Measurements from ENCODE around the gene CKAP4. TPM values are rescaled to one million over a fixed set of nuclear protein-coding genes. Genes with fewer than 3 reads are reported as not detected.
A peak's percentile ranks its signal among the peaks of the same experiment; 100 is the strongest.

Gene CKAP4
- polyA plus RNA-seq, 2 of the 4 experiments (the other 2 are of a cell fraction) = 70.4 to 108 TPM

DNA sequence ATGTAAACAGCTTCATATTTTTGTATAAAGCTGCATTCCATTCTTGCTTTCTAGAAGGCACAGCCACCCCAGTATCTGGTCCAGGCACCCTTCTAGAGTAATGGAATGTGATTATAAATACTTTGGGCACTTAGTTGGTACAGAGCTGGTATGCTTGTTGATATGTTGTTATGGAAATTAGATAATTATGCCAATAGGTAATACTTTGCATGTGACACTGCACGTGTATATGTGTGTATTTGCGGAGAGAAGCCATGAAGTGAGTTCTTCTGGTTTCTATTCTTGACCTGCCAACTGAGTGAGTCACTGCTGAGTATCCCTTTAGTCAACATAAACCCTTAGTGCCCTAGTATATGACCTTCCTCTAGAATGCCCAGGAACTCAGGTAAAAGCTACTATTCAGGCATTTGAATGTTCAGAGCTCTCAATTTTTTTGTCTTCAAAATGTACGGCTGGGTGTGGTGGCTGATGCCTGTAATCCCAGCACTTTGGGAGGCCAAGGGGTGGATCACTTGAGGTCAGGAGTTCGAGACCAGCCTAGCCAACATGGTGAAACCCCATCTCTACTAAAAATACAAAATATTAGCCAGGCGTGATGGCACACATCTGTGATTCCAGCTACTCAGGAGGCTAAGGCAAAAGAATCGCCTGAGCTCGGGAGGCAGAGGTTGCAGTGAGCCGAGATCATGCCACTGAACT is 48.5 kb upstream of the CKAP4 start:
- peaks cover 21% of the 10 kb centered on the region for H3K4me1 ChIP-seq
- ATAC-seq = peak; percentile 90 to 94
- peak; percentile 39 to 69 for DNase-seq (ENCODE audit: low read depth in 1 of 2, low spot score in 1 of 2)
- TF ChIP-seq NPAS2 (CRISPR knock-in tag; IDR thresholded peaks at IDR 0.05; ENCODE audit: borderline replicate concordance) = peak; percentile 32; the same call in 1 of the 2 replicates
- TF ChIP-seq, protein P1, sequence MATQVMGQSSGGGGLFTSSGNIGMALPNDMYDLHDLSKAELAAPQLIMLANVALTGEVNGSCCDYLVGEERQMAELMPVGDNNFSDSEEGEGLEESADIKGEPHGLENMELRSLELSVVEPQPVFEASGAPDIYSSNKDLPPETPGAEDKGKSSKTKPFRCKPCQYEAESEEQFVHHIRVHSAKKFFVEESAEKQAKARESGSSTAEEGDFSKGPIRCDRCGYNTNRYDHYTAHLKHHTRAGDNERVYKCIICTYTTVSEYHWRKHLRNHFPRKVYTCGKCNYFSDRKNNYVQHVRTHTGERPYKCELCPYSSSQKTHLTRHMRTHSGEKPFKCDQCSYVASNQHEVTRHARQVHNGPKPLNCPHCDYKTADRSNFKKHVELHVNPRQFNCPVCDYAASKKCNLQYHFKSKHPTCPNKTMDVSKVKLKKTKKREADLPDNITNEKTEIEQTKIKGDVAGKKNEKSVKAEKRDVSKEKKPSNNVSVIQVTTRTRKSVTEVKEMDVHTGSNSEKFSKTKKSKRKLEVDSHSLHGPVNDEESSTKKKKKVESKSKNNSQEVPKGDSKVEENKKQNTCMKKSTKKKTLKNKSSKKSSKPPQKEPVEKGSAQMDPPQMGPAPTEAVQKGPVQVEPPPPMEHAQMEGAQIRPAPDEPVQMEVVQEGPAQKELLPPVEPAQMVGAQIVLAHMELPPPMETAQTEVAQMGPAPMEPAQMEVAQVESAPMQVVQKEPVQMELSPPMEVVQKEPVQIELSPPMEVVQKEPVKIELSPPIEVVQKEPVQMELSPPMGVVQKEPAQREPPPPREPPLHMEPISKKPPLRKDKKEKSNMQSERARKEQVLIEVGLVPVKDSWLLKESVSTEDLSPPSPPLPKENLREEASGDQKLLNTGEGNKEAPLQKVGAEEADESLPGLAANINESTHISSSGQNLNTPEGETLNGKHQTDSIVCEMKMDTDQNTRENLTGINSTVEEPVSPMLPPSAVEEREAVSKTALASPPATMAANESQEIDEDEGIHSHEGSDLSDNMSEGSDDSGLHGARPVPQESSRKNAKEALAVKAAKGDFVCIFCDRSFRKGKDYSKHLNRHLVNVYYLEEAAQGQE (IDR thresholded peaks at IDR 0.05) = no peak
- TF ChIP-seq RARB (CRISPR knock-in tag; IDR thresholded peaks at IDR 0.05) = no peak
- TF ChIP-seq BHLHE40 (IDR thresholded peaks at IDR 0.05; ENCODE audit: low read depth, low read length) = peak; percentile 79
- TF ChIP-seq MAFK (IDR thresholded peaks at IDR 0.05; ENCODE audit: partially characterized antibody) = peak; percentile 38
- TF ChIP-seq ESRRA (IDR thresholded peaks at IDR 0.05; ENCODE audit: borderline replicate concordance, low read length) = 0 out of 2 replicates have a peak, but pooled peaks have one; percentile 28
- TF ChIP-seq, protein P2, sequence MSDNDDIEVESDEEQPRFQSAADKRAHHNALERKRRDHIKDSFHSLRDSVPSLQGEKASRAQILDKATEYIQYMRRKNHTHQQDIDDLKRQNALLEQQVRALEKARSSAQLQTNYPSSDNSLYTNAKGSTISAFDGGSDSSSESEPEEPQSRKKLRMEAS (IDR thresholded peaks at IDR 0.05) = peak; percentile 41; the same call in 1 of the 2 replicates
- TF ChIP-seq CHD4 (IDR thresholded peaks at IDR 0.05; ENCODE audit: borderline replicate concordance) = no peak
- TF ChIP-seq FOSL2 (IDR thresholded peaks at IDR 0.05) = peak; percentile 65
- TF ChIP-seq FOSL2 (CRISPR knock-in tag; IDR thresholded peaks at IDR 0.05) = peak; percentile 80
- peak; percentile 43; the same call in 1 of the 2 replicates for TF ChIP-seq JUNB (IDR thresholded peaks at IDR 0.05)
- TF ChIP-seq, protein P3, sequence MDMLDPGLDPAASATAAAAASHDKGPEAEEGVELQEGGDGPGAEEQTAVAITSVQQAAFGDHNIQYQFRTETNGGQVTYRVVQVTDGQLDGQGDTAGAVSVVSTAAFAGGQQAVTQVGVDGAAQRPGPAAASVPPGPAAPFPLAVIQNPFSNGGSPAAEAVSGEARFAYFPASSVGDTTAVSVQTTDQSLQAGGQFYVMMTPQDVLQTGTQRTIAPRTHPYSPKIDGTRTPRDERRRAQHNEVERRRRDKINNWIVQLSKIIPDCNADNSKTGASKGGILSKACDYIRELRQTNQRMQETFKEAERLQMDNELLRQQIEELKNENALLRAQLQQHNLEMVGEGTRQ (IDR thresholded peaks at IDR 0.05) = 0 out of 2 replicates have a peak, but pooled peaks have one; percentile 18
- 55% methylated on average over 8 of the region's 8 CpGs for WGBS (ENCODE audit: missing lambda C conversion rate)
- FAIRE-seq = no peak
- peak overlapping the region; percentile 22 to 57; a peak in 4 of 6 replicates for H3K27ac ChIP-seq
- peak overlapping the region; percentile 43 for H3K4me2 ChIP-seq
- CTCF ChIA-PET = interaction anchor here (0.6 to 3.7 kb wide), 5 partner anchors 10 to 1114 kb away, joined by 4 to 19 read pairs (median 9); partner anchors contain the start of gene POLR3B
- POLR2A ChIA-PET = interaction anchor here (0.6 kb wide), 1 partner anchor 62 kb away, joined by 3 read pairs; no protein-coding TSS in a partner anchor
- H3K4me3 ChIP-seq = no peak overlapping the region
- no peaks in the 10 kb centered on the region for H3K9me3 ChIP-seq

DNA sequence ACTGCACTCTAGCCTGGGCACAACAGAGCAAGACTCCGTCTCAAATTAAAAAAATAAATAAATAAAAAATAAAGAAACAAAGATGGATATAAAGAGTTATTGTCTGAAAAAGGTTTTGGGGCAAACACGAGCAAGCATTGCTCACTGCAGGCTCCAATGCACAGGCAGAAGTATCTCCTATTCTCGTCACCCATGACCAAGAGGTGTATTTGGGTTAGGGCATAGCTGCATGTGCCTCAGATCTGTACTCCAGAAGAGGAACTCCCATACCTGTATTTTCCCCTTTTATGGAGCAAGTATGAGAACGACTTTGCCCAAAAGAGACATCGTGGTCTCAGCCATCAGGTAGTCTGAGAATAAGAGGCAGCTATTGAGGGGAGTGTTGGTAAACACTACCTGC is 44.5 kb upstream of the CKAP4 start:
- POLR2A ChIA-PET = no interaction called here
- no peak for DNase-seq (ENCODE audit: low read depth in 1 of 2, low spot score in 1 of 2)
- FAIRE-seq = no peak

DNA sequence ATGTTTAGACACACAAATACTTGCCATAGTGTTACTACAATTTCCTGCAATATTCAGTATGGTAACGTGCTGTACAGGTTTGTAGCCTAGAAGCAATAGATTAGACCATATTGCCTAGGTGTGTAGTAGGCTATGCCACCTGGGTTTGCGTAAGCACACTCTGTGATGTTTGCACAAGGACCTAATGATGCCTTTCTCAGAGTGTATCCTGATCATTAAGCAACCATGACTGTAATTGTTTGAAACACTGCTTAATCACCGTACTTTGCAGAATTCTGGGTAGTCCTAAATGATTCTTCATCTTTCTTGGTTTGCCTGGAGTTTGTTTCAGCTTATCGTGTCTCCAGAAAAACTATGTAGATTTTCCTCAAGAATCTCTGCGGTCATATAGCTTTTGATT is 43.5 kb upstream of the CKAP4 start:
- H3K27ac ChIP-seq = peak overlapping the region in 1 of 2 experiments; percentile 45; a peak in 3 of 6 replicates
- H3K4me3 ChIP-seq = no peak overlapping the region
- WGBS (ENCODE audit: missing lambda C conversion rate) = 76% methylated on average over 5 of the region's 5 CpGs
- no peak overlapping the region for H3K4me2 ChIP-seq
- POLR2A ChIA-PET = no interaction called here
- ATAC-seq (no peak), FAIRE-seq (no peak), DNase-seq (ENCODE audit: low read depth in 1 of 2, low spot score in 1 of 2) (no peak)
- H3K4me1 ChIP-seq = peaks cover 37% of the 10 kb centered on the region
- CTCF ChIA-PET = interaction anchor here (1.1 to 1.6 kb wide), 3 partner anchors 9 to 65 kb away, joined by 3 to 5 read pairs (median 5); no protein-coding TSS in a partner anchor
- no peak for TF ChIP-seq RCOR1 (IDR thresholded peaks at IDR 0.05; ENCODE audit: low read depth, low read length)
- no peak for TF ChIP-seq ESRRA (IDR thresholded peaks at IDR 0.05; ENCODE audit: borderline replicate concordance, low read length)
- no peak for TF ChIP-seq HDAC2 (IDR thresholded peaks at IDR 0.05)
- TF ChIP-seq FOSB (CRISPR knock-in tag; IDR thresholded peaks at IDR 0.05) = no peak
- TF ChIP-seq, protein P2 (IDR thresholded peaks at IDR 0.05) = no peak
- TF ChIP-seq, protein P4, sequence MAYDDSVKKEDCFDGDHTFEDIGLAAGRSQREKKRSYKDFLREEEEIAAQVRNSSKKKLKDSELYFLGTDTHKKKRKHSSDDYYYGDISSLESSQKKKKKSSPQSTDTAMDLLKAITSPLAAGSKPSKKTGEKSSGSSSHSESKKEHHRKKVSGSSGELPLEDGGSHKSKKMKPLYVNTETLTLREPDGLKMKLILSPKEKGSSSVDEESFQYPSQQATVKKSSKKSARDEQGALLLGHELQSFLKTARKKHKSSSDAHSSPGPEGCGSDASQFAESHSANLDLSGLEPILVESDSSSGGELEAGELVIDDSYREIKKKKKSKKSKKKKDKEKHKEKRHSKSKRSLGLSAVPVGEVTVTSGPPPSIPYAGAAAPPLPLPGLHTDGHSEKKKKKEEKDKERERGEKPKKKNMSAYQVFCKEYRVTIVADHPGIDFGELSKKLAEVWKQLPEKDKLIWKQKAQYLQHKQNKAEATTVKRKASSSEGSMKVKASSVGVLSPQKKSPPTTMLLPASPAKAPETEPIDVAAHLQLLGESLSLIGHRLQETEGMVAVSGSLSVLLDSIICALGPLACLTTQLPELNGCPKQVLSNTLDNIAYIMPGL (CRISPR knock-in tag; IDR thresholded peaks at IDR 0.05; ENCODE audit: borderline replicate concordance) = no peak
- TF ChIP-seq NFE2L2 (conservative IDR thresholded peaks at IDR 0.05; ENCODE audit: low read length) = no peak
- no peak for TF ChIP-seq ZFP36 (IDR thresholded peaks at IDR 0.05; ENCODE audit: borderline replicate concordance, partially characterized antibody)
- TF ChIP-seq, protein P3 (IDR thresholded peaks at IDR 0.05) = no peak
- H3K9me3 ChIP-seq = 0 out of 3 replicates have a peak, but pooled peaks cover 5% of the 10 kb centered on the region

More for the DNA sequence above, 44.5 kb upstream of the CKAP4 start:
- 91% methylated on average over 5 of the region's 5 CpGs for WGBS (ENCODE audit: missing lambda C conversion rate)
- TF ChIP-seq JUNB (IDR thresholded peaks at IDR 0.05) (no peak), CEBPB (IDR thresholded peaks at IDR 0.05) (no peak), SREBF2 (IDR thresholded peaks at IDR 0.05) (no peak), ZSCAN20 (CRISPR knock-in tag; IDR thresholded peaks at IDR 0.05) (no peak)
- H3K9me3 ChIP-seq = 0 out of 3 replicates have a peak, but pooled peaks cover 5% of the 10 kb centered on the region
- CTCF ChIA-PET = interaction anchor here (0.7 to 1.5 kb wide), 3 partner anchors 8 to 11 kb away, joined by 3 read pairs; no protein-coding TSS in a partner anchor
- H3K4me3 ChIP-seq = no peak overlapping the region
- no peak overlapping the region for H3K27ac ChIP-seq
- peaks cover 40% of the 10 kb centered on the region for H3K4me1 ChIP-seq
- ATAC-seq = no peak
- H3K4me2 ChIP-seq = no peak overlapping the region
